B cell (primary cell): ENCODE results near the gene GRID1. TPM values are rescaled to one million over a fixed set of nuclear protein-coding genes. Genes with fewer than 3 reads are reported as not detected.

Experiments
- ATAC-seq: fragments of 200-7000 bp; cut with Tn5 transposase; one replicate; pipeline ENCODE4 v1.10.0; 2021; ENCODE audit warnings: low read depth, mild to moderate bottlenecking, moderate number of reproducible peaks, moderate library complexity
- CTCF ChIA-PET: fragments of 350-600 bp; sonication (Branson Sonifier 250); formaldehyde crosslinking; loops from one replicate; lab custom pipeline; 2021; ENCODE audit warnings: antibody characterized with exemption, inconsistent platforms; lab: Charles Lee
- POLR2A ChIA-PET: fragments of 350-600 bp; sonication (Branson Sonifier 250); formaldehyde crosslinking; loops from one replicate; lab custom pipeline; 2021; ENCODE audit warnings: antibody characterized with exemption; lab: Charles Lee
- DNase-seq: peaks from one replicate; pipeline ENCODE4 v3.0.0; 2013
- H2AFZ ChIP-seq: 2 replicates; pipeline ENCODE4 v1.6.1; 2012; ENCODE audit warnings: mild to moderate bottlenecking, low read depth, low read length; ENCODE audit not compliant: insufficient read depth, poor library complexity, severe bottlenecking
- H3K27ac ChIP-seq, 2 donors: 1 replicate in 1 of 2; 2 replicates in 1 of 2; pipeline ENCODE4 v1.5.1; 2012 to 2013; ENCODE audit warnings: low read length in 2 of 2, mild to moderate bottlenecking in 2 of 2, moderate library complexity in 1 of 2
- H3K27me3 ChIP-seq, 4 experiments: fragments of 200-600 bp in 1 of 4; sonication (generic) in 1 of 4; replicated peaks in 1 of 4; 1 replicate in 2 of 4; 2 replicates in 2 of 4; pipeline versions ENCODE4 v1.6.1 to v1.7.0; 2013 to 2016; ENCODE audit warnings: low read length in 3 of 4, mild to moderate bottlenecking in 2 of 4, mixed read lengths in 1 of 4, moderate library complexity in 1 of 4; ENCODE audit not compliant: insufficient read depth in 4 of 4, control insufficient read depth in 3 of 4; ENCODE audit errors: control extremely low read depth in 1 of 4
- H3K36me3 ChIP-seq, 2 experiments: replicated peaks in 1 of 2; 1 replicate in 1 of 2; 2 replicates in 1 of 2; pipeline versions ENCODE4 v1.6.1 to v1.7.1; 2013; ENCODE audit warnings: low read length in 1 of 2; ENCODE audit not compliant: insufficient read depth in 2 of 2, control insufficient read depth in 1 of 2; ENCODE audit errors: control extremely low read depth in 1 of 2, extremely low read depth in 1 of 2
- H3K4me1 ChIP-seq, 2 donors: fragments of 200-600 bp in 1 of 2; sonication (generic) in 1 of 2; 1 replicate in 1 of 2; 2 replicates in 1 of 2; pipeline versions ENCODE4 v1.5.1 to v1.6.1; 2013 to 2017; ENCODE audit warnings: low read length in 2 of 2; ENCODE audit not compliant: control insufficient read depth in 2 of 2, insufficient read depth in 2 of 2
- H3K4me2 ChIP-seq: replicated peaks from 2 replicates; pipeline ENCODE3; 2012; ENCODE audit warnings: mild to moderate bottlenecking, low read depth, low read length; ENCODE audit not compliant: poor library complexity, severe bottlenecking
- H3K4me3 ChIP-seq, 5 experiments: fragments of 200-600 bp in 1 of 5; sonication (generic) in 1 of 5; 1 replicate in 3 of 5; 2 replicates in 2 of 5; pipeline versions ENCODE4 v1.5.1 to v1.7.0; 2011 to 2016; ENCODE audit warnings: low read length in 4 of 5, mild to moderate bottlenecking in 4 of 5, low read depth in 2 of 5, control low read depth in 1 of 5, moderate library complexity in 1 of 5; ENCODE audit not compliant: insufficient read depth in 1 of 5; ENCODE audit errors: control extremely low read depth in 1 of 5, extremely low read depth in 1 of 5
- H3K79me2 ChIP-seq: fragments of 200-600 bp; sonication (generic); one replicate; pipeline ENCODE4 v1.6.0; 2016; ENCODE audit warnings: low read length; ENCODE audit not compliant: control insufficient read depth, insufficient read depth
- H3K9ac ChIP-seq: fragments of 200-600 bp; sonication (generic); 2 replicates; pipeline ENCODE4 v1.6.1; 2017; ENCODE audit warnings: mild to moderate bottlenecking, low read length, moderate library complexity
- H3K9me3 ChIP-seq, 3 donors: one replicate each; pipeline versions ENCODE4 v1.6.1 to v1.7.1; 2013; ENCODE audit warnings: low read length in 2 of 3; ENCODE audit not compliant: control insufficient read depth in 2 of 3, insufficient read depth in 1 of 3; ENCODE audit errors: control extremely low read depth in 1 of 3
- H4K20me1 ChIP-seq: 2 replicates; pipeline ENCODE4 v1.6.0; 2012; ENCODE audit warnings: mild to moderate bottlenecking, low read length; ENCODE audit not compliant: insufficient read depth, control insufficient read depth, poor library complexity, severe bottlenecking
- H3K27ac Mint-ChIP-seq: one replicate; pipeline ENCODE4 v1.8.0; 2021; ENCODE audit warnings: mixed read lengths
- H3K27me3 Mint-ChIP-seq: one replicate; pipeline ENCODE4 v1.8.0; 2021; ENCODE audit warnings: mixed read lengths
- H3K4me1 Mint-ChIP-seq: one replicate; pipeline ENCODE4 v1.8.0; 2021; ENCODE audit warnings: mixed read lengths
- H3K4me3 Mint-ChIP-seq: one replicate; pipeline ENCODE4 v1.8.0; 2021; ENCODE audit warnings: mixed read lengths
- H3K9me3 Mint-ChIP-seq: one replicate; pipeline ENCODE4 v1.8.0; 2022; ENCODE audit warnings: mixed read lengths; ENCODE audit not compliant: insufficient read depth
- EZH2 ChIP-seq: IDR thresholded peaks from 2 replicates; pipeline ENCODE4 v1.6.1; 2012; ENCODE audit warnings: borderline replicate concordance, low read depth, mild to moderate bottlenecking, moderate library complexity, low read length; ENCODE audit not compliant: insufficient read depth, poor library complexity, severe bottlenecking
- WGBS: methylation state at CpG from one replicate; pipeline ENCODE4 v1.1.5; 2013; ENCODE audit warnings: missing lambda C conversion rate; ENCODE audit not compliant: insufficient coverage; 5-methylcytosine and 5-hydroxymethylcytosine counted together
- intact Hi-C: fragments of 100-400 bp; cut with micrococcal nuclease; formaldehyde crosslinking; loops from one replicate; pipeline ENCODE4 v1.10.0; 2022
- polyA plus RNA-seq: library from polyadenylated mRNA; depleted of rRNA; stranded (reverse); fragments of >200 nt; gene quantifications from 2 replicates; pipeline ENCODE4 v1.2.3, GENCODE V29; 2012
- total RNA-seq, 2 donors: library from RNA; stranded (reverse); fragments of 120-200 nt in 1 of 2; gene quantifications; 1 replicate in 1 of 2; 2 replicates in 1 of 2; pipeline versions ENCODE4 v1.2.3 to v1.2.4, GENCODE V29; 2013 to 2022
- TF ChIP-seq, protein P1 (sequence below): fragments of 200-600 bp; IDR thresholded peaks from one replicate; pipeline ENCODE4 v1.8.0; 2022; ENCODE audit warnings: antibody characterized with exemption, mild to moderate bottlenecking

Gene GRID1
- total and polyA plus RNA-seq, 2 donors (not counting 1 experiment from before 2014, with no cell fraction given): not detected

DNA sequence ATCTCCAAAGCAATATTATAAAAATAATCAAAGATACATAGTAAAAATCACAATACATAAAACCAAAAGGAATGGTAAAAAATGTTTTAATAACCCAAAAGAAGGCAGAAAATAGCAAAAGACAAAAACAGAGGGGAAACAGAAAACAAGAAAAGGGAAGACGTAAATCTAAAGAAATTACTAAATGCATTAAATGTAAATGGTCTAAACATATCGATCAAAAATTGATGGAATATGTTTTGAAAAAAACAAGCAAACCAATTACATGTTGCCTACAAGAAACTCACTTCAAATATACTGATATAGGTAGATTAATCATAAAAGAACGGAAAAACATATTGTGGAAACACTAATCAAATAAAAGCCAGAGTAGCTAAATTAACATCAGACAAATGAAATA is 369.1 kb downstream of the GRID1 start:
- no CpG with 5 or more reads among the region's 3 CpGs for WGBS
- POLR2A ChIA-PET: no interaction called here

DNA sequence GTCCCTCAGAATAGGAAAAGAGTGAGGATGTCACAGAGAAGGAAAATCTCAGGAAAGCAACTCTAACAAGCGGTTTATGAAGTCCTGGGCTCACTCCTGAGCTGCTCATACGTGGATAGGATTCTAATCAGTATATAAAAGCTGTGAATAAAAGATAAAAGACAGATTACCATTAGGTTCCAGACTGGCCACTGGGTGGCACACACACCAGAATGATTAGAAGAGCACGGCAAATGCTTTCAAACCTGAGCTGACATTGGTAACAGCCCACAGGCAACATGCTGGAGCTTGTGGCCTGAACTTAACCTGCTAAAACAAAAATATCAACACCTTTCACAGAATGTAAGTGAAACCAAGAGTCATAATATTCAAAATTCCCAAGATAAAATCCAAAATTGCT is 370.8 kb downstream of the GRID1 start:
- Histone ChIP-seq H3K9me3 (no peaks in the 10 kb centered on the region), H4K20me1 (no peaks in the 10 kb centered on the region), H3K36me3 (no peaks in the 10 kb centered on the region), H3K27me3 (peaks cover 0 to 17% (median 8%) of the 10 kb centered on the region in 4 experiments), H3K4me2 (no peak overlapping the region), H3K4me3 (no peak overlapping the region), H3K79me2 (no peaks in the 10 kb centered on the region), H2AFZ (no peak overlapping the region), H3K27ac (no peak overlapping the region), H3K9ac (no peak overlapping the region), H3K4me1 (no peaks in the 10 kb centered on the region)
- no peak for TF ChIP-seq EZH2
- TF ChIP-seq, protein P1, sequence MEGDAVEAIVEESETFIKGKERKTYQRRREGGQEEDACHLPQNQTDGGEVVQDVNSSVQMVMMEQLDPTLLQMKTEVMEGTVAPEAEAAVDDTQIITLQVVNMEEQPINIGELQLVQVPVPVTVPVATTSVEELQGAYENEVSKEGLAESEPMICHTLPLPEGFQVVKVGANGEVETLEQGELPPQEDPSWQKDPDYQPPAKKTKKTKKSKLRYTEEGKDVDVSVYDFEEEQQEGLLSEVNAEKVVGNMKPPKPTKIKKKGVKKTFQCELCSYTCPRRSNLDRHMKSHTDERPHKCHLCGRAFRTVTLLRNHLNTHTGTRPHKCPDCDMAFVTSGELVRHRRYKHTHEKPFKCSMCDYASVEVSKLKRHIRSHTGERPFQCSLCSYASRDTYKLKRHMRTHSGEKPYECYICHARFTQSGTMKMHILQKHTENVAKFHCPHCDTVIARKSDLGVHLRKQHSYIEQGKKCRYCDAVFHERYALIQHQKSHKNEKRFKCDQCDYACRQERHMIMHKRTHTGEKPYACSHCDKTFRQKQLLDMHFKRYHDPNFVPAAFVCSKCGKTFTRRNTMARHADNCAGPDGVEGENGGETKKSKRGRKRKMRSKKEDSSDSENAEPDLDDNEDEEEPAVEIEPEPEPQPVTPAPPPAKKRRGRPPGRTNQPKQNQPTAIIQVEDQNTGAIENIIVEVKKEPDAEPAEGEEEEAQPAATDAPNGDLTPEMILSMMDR: peak; percentile 17
- WGBS: 6% methylated on average over 1 of the region's 3 CpGs
- Mint-ChIP-seq H3K27ac (no peak overlapping the region), H3K27me3 (peaks cover 9% of the 10 kb centered on the region), H3K9me3 (no peaks in the 10 kb centered on the region), H3K4me1 (no peaks in the 10 kb centered on the region), H3K4me3 (no peak overlapping the region)
- ChIA-PET CTCF (interaction anchor here (0.6 to 1.5 kb wide), 3 partner anchors 16 to 590 kb away, joined by 3 to 8 read pairs (median 4); no protein-coding TSS in a partner anchor), POLR2A (no interaction called here)
- DNase-seq (no peak), ATAC-seq (no peak)
- intact Hi-C loops: loop anchor here (5.0 kb wide), 1 partner anchor 382 kb away; no protein-coding TSS in a partner anchor

More for the DNA sequence above, 369.1 kb downstream of the GRID1 start:
- no peaks in the 10 kb centered on the region for H3K9me3 ChIP-seq
- H4K20me1 ChIP-seq: no peaks in the 10 kb centered on the region
- Mint-ChIP-seq H3K4me3 (no peak overlapping the region), H3K27me3 (peaks cover 13% of the 10 kb centered on the region), H3K4me1 (no peaks in the 10 kb centered on the region), H3K9me3 (no peaks in the 10 kb centered on the region), H3K27ac (no peak overlapping the region)
- no peak for ATAC-seq
- peaks cover 0 to 9% (median 4%) of the 10 kb centered on the region in 4 experiments for H3K27me3 ChIP-seq
- H3K36me3 ChIP-seq: no peaks in the 10 kb centered on the region
- no peak overlapping the region for H3K4me2 ChIP-seq
- CTCF ChIA-PET: no interaction called here
- no peak overlapping the region for H2AFZ ChIP-seq
- H3K9ac ChIP-seq: no peak overlapping the region
- intact Hi-C loops: loop anchor here (5.0 kb wide), 1 partner anchor 380 kb away; no protein-coding TSS in a partner anchor
- no peak for DNase-seq
- no peaks in the 10 kb centered on the region for H3K79me2 ChIP-seq
- H3K4me1 ChIP-seq: no peaks in the 10 kb centered on the region
- no peak for TF ChIP-seq EZH2
- TF ChIP-seq, protein P1: no peak
- no peak overlapping the region for H3K4me3 ChIP-seq
- no peak overlapping the region for H3K27ac ChIP-seq
